Upper lobe of right lung (tissue), 1 donor: ENCODE results near the gene SYT13. TPM values are rescaled to one million over a fixed set of nuclear protein-coding genes. Genes with fewer than 3 reads are reported as not detected.

Experiments used
- ATAC-seq: fragments of 200-7000 bp; cut with Tn5 transposase; one replicate; pipeline ENCODE4 v1.9.1; 2020; ENCODE audit warnings: mild to moderate bottlenecking, moderate library complexity
- DNase-seq: peaks from one replicate; pipeline ENCODE4 v3.0.0-alpha.2; 2020
- H3K27ac ChIP-seq: fragments of 200-600 bp; one replicate; pipeline ENCODE4 v1.8.0; 2022
- H3K27me3 ChIP-seq: fragments of 200-600 bp; one replicate; pipeline ENCODE4 v1.8.0; 2022; ENCODE audit warnings: mild to moderate bottlenecking
- H3K36me3 ChIP-seq: fragments of 200-600 bp; one replicate; pipeline ENCODE4 v1.8.0; 2022
- H3K4me1 ChIP-seq: fragments of 200-600 bp; one replicate; pipeline ENCODE4 v1.8.0; 2022
- H3K4me3 ChIP-seq: fragments of 200-600 bp; one replicate; pipeline ENCODE4 v1.8.0; 2022; ENCODE audit warnings: mild to moderate bottlenecking
- H3K9me3 ChIP-seq: fragments of 200-600 bp; one replicate; pipeline ENCODE4 v1.8.0; 2022
- CTCF ChIP-seq: fragments of 200-600 bp; IDR thresholded peaks from one replicate; pipeline ENCODE4 v1.8.0; 2022; ENCODE audit warnings: antibody characterized with exemption
- intact Hi-C: fragments of 100-400 bp; cut with DNase I; formaldehyde crosslinking; loops from one replicate; pipeline ENCODE4 v1.11.0; 2022
- total RNA-seq: library from RNA; stranded (reverse); fragmentation: NEBNext Ultra II Directional; extraction: Animal tissue kit (Norgen Biotek cat#: 25700); gene quantifications from one replicate; pipeline ENCODE4 v1.2.1, GENCODE V29; 2021
- donor health status: DM: no; HTN: yes; CAD: no; lungs with severe emphysema.

The SYT13 gene
- total RNA-seq, 1 donor from 2014 or later: not detected

- ATAC-seq (no peak), DNase-seq (no peak)
- H3K4me1 ChIP-seq: no peaks in the 10 kb centered on the region
- H3K27ac ChIP-seq: no peak overlapping the region
- H3K27me3 ChIP-seq: no peaks in the 10 kb centered on the region
- H3K9me3 ChIP-seq: no peaks in the 10 kb centered on the region
- no peak overlapping the region for H3K4me3 ChIP-seq
- no peak for TF ChIP-seq CTCF
- H3K36me3 ChIP-seq: peaks cover 20% of the 10 kb centered on the region
- intact Hi-C loops: no loop called here
Observed at GRCh38 chr11:45216031-45216430, 70.1 kb downstream of the SYT13 start.

- H3K9me3 ChIP-seq: no peaks in the 10 kb centered on the region
- peaks cover 7% of the 10 kb centered on the region for H3K4me1 ChIP-seq
- no peaks in the 10 kb centered on the region for H3K27me3 ChIP-seq
- intact Hi-C loops: no loop called here
- no peak overlapping the region for H3K4me3 ChIP-seq
- no peak overlapping the region for H3K27ac ChIP-seq
- DNase-seq (no peak), ATAC-seq (no peak)
- no peak for TF ChIP-seq CTCF
- peaks cover 13% of the 10 kb centered on the region for H3K36me3 ChIP-seq
Observed at GRCh38 chr11:45215098-45215865, 70.9 kb downstream of the SYT13 start.

- Histone ChIP-seq H3K4me1 (peaks cover 18% of the 10 kb centered on the region), H3K36me3 (peaks cover 9% of the 10 kb centered on the region), H3K9me3 (no peaks in the 10 kb centered on the region), H3K27ac (no peak overlapping the region), H3K27me3 (no peaks in the 10 kb centered on the region), H3K4me3 (no peak overlapping the region)
- intact Hi-C loops: no loop called here
- TF ChIP-seq CTCF: no peak
- DNase-seq (no peak), ATAC-seq (no peak)
Observed at GRCh38 chr11:45213717-45214116, 72.4 kb downstream of the SYT13 start.

GRCh38 chr11:45213316-45213665, 72.8 kb downstream of the SYT13 start:
- DNase-seq (no peak), ATAC-seq (no peak)
- Histone ChIP-seq H3K27me3 (no peaks in the 10 kb centered on the region), H3K36me3 (peaks cover 9% of the 10 kb centered on the region), H3K9me3 (no peaks in the 10 kb centered on the region), H3K4me3 (no peak overlapping the region), H3K27ac (no peak overlapping the region), H3K4me1 (peaks cover 18% of the 10 kb centered on the region)
- intact Hi-C loops: no loop called here
- no peak for TF ChIP-seq CTCF

- Histone ChIP-seq H3K4me3 (no peak overlapping the region), H3K4me1 (peaks cover 18% of the 10 kb centered on the region), H3K27me3 (no peaks in the 10 kb centered on the region), H3K9me3 (no peaks in the 10 kb centered on the region), H3K27ac (no peak overlapping the region), H3K36me3 (peaks cover 9% of the 10 kb centered on the region)
- ATAC-seq (no peak), DNase-seq (no peak)
- no peak for TF ChIP-seq CTCF
- intact Hi-C loops: no loop called here
Observed at GRCh38 chr11:45212566-45213315, 73.4 kb downstream of the SYT13 start.
